Astrocyte (in vitro differentiated cells and primary cell): ENCODE data around the gene CDK17. TPM values are rescaled to one million over a fixed set of nuclear protein-coding genes. Genes with fewer than 3 reads are reported as not detected.

ENCODE experiments used
- DNase-seq: peaks from one replicate; pipeline ENCODE4 v3.0.0-alpha.2; 2010; ENCODE audit warnings: low read depth
- FAIRE-seq: peaks from 2 replicates; lab custom pipeline; 2011; peaks lifted over from hg19 to GRCh38; lab: Jason Lieb, UNC
- H2AFZ ChIP-seq: 2 replicates; pipeline ENCODE4 v1.6.0; 2012; ENCODE audit warnings: low read depth, low read length, inconsistent platforms
- H3K27ac ChIP-seq: 2 replicates; pipeline ENCODE4 v1.5.1; 2011; ENCODE audit warnings: low read depth, low read length, inconsistent platforms
- H3K27me3 ChIP-seq: 2 replicates; pipeline ENCODE4 v1.6.0; 2011; ENCODE audit warnings: low read length, inconsistent platforms; ENCODE audit not compliant: insufficient read depth
- H3K36me3 ChIP-seq: 2 replicates; pipeline ENCODE4 v1.5.1; 2011; ENCODE audit warnings: low read length, inconsistent platforms; ENCODE audit not compliant: insufficient read depth
- H3K4me1 ChIP-seq: 2 replicates; pipeline ENCODE4 v1.5.1; 2011; ENCODE audit warnings: low read length, inconsistent platforms; ENCODE audit not compliant: insufficient read depth
- H3K4me2 ChIP-seq: 2 replicates; pipeline ENCODE4 v1.6.0; 2012; ENCODE audit warnings: low read length, inconsistent platforms
- H3K4me3 ChIP-seq: 2 replicates; pipeline ENCODE4 v1.5.1; 2011; ENCODE audit warnings: low read depth, mild to moderate bottlenecking, low read length, inconsistent platforms; ENCODE audit not compliant: insufficient read depth
- H3K79me2 ChIP-seq: 2 replicates; pipeline ENCODE4 v1.6.0; 2012; ENCODE audit warnings: mild to moderate bottlenecking, low read length, inconsistent platforms; ENCODE audit not compliant: insufficient read depth
- H3K9ac ChIP-seq: 2 replicates; pipeline ENCODE4 v1.6.0; 2012; ENCODE audit warnings: mild to moderate bottlenecking, low read length, inconsistent platforms
- H3K9me3 ChIP-seq: 2 replicates; pipeline ENCODE4 v1.5.1; 2012; ENCODE audit warnings: low read depth, mild to moderate bottlenecking, low read length, inconsistent platforms; ENCODE audit not compliant: insufficient read depth
- H4K20me1 ChIP-seq: 2 replicates; pipeline ENCODE4 v1.6.0; 2012; ENCODE audit warnings: low read length, inconsistent platforms; ENCODE audit not compliant: insufficient read depth
- H3K27ac Mint-ChIP-seq: one replicate; pipeline ENCODE4 v1.8.0; 2021; ENCODE audit warnings: mild to moderate bottlenecking, mixed read lengths; ENCODE audit not compliant: unreplicated experiment
- H3K27me3 Mint-ChIP-seq: one replicate; pipeline ENCODE4 v1.8.0; 2021; ENCODE audit warnings: low read depth, mixed read lengths; ENCODE audit not compliant: unreplicated experiment
- H3K36me3 Mint-ChIP-seq: one replicate; pipeline ENCODE4 v1.8.0; 2021; ENCODE audit warnings: low read depth, mixed read lengths; ENCODE audit not compliant: unreplicated experiment
- H3K4me1 Mint-ChIP-seq: one replicate; pipeline ENCODE4 v1.8.0; 2021; ENCODE audit warnings: low read depth, mixed read lengths; ENCODE audit not compliant: unreplicated experiment
- H3K4me3 Mint-ChIP-seq: one replicate; pipeline ENCODE4 v1.8.0; 2021; ENCODE audit warnings: mild to moderate bottlenecking, moderate library complexity, mixed read lengths; ENCODE audit not compliant: unreplicated experiment
- H3K9me3 Mint-ChIP-seq: one replicate; pipeline ENCODE4 v1.8.0; 2021; ENCODE audit warnings: mild to moderate bottlenecking, mixed read lengths; ENCODE audit not compliant: unreplicated experiment
- EZH2 ChIP-seq: IDR thresholded peaks from 2 replicates; pipeline ENCODE4 v1.6.1; 2012; ENCODE audit warnings: mild to moderate bottlenecking, low read length, inconsistent platforms; ENCODE audit not compliant: insufficient read depth
- total RNA-seq: library from RNA; stranded (reverse); gene quantifications from 2 replicates; pipeline ENCODE4 v1.2.1, GENCODE V29; 2021
- TF ChIP-seq, protein P1 (sequence below): IDR thresholded peaks from 2 replicates; pipeline ENCODE4 v1.5.1; 2011; ENCODE audit warnings: low read depth, mild to moderate bottlenecking, inconsistent platforms, low read length, moderate library complexity; ENCODE audit not compliant: insufficient read depth

CDK17 gene
- total RNA-seq, 1 donor from 2014 or later = 64.2 TPM

DNA sequence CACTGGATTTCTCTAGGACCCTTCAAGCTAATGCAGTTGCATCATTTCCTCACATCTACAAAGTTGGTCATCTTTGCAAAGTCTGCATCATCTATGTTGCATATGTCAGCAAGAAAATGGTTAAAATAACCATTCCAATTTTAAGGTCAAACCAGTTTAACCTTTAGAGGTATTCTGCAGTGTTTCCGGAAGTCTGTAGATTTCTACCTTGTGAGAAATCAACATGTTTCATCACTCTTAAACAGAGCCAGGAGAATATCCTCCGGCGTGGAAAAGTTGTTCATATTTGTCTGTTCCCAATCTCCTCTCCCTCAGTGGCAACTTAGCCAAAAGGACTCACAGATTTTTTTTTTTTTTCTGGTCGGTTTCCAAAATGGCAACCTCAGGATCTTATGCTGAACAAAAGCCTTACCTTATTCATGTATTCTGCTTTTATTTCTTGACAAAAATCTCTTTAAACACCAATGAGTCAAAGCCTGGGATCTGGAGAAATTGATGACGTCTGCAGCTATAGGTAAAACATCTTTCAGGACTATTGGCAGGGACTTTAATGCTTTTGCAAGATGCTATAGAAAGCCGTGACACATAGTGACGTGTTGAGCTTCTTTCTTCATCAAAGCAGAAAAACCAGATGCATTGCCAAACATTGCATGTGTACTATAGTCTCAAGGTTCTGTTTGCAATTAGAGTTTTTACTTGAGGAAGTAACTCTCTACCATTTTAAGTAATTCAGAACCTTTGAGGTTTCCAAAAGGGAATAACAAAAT, 16.0 kb upstream of the CDK17 start:
- no peak for TF ChIP-seq EZH2
- TF ChIP-seq, protein P1, sequence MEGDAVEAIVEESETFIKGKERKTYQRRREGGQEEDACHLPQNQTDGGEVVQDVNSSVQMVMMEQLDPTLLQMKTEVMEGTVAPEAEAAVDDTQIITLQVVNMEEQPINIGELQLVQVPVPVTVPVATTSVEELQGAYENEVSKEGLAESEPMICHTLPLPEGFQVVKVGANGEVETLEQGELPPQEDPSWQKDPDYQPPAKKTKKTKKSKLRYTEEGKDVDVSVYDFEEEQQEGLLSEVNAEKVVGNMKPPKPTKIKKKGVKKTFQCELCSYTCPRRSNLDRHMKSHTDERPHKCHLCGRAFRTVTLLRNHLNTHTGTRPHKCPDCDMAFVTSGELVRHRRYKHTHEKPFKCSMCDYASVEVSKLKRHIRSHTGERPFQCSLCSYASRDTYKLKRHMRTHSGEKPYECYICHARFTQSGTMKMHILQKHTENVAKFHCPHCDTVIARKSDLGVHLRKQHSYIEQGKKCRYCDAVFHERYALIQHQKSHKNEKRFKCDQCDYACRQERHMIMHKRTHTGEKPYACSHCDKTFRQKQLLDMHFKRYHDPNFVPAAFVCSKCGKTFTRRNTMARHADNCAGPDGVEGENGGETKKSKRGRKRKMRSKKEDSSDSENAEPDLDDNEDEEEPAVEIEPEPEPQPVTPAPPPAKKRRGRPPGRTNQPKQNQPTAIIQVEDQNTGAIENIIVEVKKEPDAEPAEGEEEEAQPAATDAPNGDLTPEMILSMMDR = no peak
- Mint-ChIP-seq H3K4me1 (peaks cover 9% of the 10 kb centered on the region), H3K27me3 (no peaks in the 10 kb centered on the region), H3K27ac (peak overlapping the region; percentile 64), H3K9me3 (peaks cover 2% of the 10 kb centered on the region), H3K4me3 (no peak overlapping the region), H3K36me3 (no peaks in the 10 kb centered on the region)
- no peak overlapping the region for H3K4me3 ChIP-seq
- H3K27ac ChIP-seq = peak overlapping the region; percentile 30
- H3K36me3 ChIP-seq = no peaks in the 10 kb centered on the region
- no peaks in the 10 kb centered on the region for H3K9me3 ChIP-seq
- no peak overlapping the region for H2AFZ ChIP-seq
- peak overlapping the region; percentile 66 for H3K4me2 ChIP-seq
- DNase-seq = peak; percentile 74
- no peaks in the 10 kb centered on the region for H3K79me2 ChIP-seq
- no peak overlapping the region for H3K9ac ChIP-seq
- no peaks in the 10 kb centered on the region for H3K27me3 ChIP-seq
- peaks cover 11% of the 10 kb centered on the region for H3K4me1 ChIP-seq
- no peaks in the 10 kb centered on the region for H4K20me1 ChIP-seq
- FAIRE-seq = peak; percentile 70

DNA sequence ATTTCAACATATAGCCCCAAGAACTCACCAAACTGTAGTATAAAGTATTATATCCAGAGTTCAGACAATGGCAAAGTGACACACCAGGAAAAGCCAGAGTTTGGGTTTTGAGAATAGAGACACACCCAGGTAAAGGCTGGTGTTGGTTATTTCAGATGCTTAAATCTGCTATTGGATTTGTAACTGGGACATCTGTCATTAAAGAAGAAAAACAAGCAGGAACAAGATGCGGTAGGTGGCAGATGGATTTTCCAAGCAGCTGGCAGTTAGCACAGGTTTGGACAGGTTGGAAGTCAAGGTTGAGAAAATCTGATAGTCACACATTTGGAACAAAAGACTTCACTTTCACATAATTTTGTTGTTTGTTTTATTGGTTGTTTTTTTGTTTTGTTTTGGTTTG, 14.4 kb upstream of the CDK17 start:
- Mint-ChIP-seq H3K27me3 (no peaks in the 10 kb centered on the region), H3K36me3 (no peaks in the 10 kb centered on the region), H3K4me3 (no peak overlapping the region), H3K4me1 (peaks cover 9% of the 10 kb centered on the region), H3K9me3 (no peaks in the 10 kb centered on the region), H3K27ac (no peak overlapping the region)
- Histone ChIP-seq H3K79me2 (no peaks in the 10 kb centered on the region), H4K20me1 (no peaks in the 10 kb centered on the region), H3K4me1 (peaks cover 11% of the 10 kb centered on the region), H3K27me3 (no peaks in the 10 kb centered on the region), H3K4me2 (no peak overlapping the region), H3K9ac (no peak overlapping the region), H2AFZ (no peak overlapping the region), H3K27ac (no peak overlapping the region), H3K36me3 (no peaks in the 10 kb centered on the region), H3K4me3 (no peak overlapping the region), H3K9me3 (no peaks in the 10 kb centered on the region)
- TF ChIP-seq EZH2 = no peak
- TF ChIP-seq, protein P1 = no peak
- DNase-seq (no peak), FAIRE-seq (no peak)

DNA sequence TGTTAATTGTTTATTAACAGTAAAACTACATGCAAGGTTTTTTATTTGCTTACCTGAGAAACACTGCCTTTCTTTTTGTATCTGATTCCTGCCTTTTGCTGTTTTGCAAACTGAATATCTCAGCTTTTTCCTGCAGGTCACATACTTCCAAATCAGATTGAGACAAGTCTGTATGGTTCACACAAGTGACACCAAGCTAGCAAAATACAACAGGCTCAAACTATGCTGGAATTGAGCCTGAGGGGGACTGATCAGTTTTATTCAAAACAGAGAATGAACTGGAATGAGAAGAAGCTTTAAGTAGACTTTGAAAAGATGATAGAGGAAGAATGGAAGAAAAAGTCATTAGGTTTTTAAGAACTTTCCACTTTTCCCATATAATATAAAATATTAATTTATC, 12.2 kb upstream of the CDK17 start:
- no peak for TF ChIP-seq EZH2
- TF ChIP-seq, protein P1 = no peak
- H3K4me2 ChIP-seq = no peak overlapping the region
- H3K27ac ChIP-seq = no peak overlapping the region
- Mint-ChIP-seq H3K9me3 (no peaks in the 10 kb centered on the region), H3K4me1 (peaks cover 9% of the 10 kb centered on the region), H3K4me3 (no peak overlapping the region), H3K36me3 (no peaks in the 10 kb centered on the region), H3K27ac (no peak overlapping the region), H3K27me3 (no peaks in the 10 kb centered on the region)
- FAIRE-seq (no peak), DNase-seq (no peak)
- no peaks in the 10 kb centered on the region for H3K79me2 ChIP-seq
- H4K20me1 ChIP-seq = no peaks in the 10 kb centered on the region
- H3K27me3 ChIP-seq = no peaks in the 10 kb centered on the region
- no peak overlapping the region for H3K4me3 ChIP-seq
- H3K9me3 ChIP-seq = no peaks in the 10 kb centered on the region
- H3K4me1 ChIP-seq = peaks cover 11% of the 10 kb centered on the region
- no peak overlapping the region for H2AFZ ChIP-seq
- no peaks in the 10 kb centered on the region for H3K36me3 ChIP-seq
- H3K9ac ChIP-seq = no peak overlapping the region
